Mammary epithelial cell (primary cell): ENCODE data around the gene PFKL.

ENCODE experiments used
- CTCF ChIP-seq, 2 donors: IDR thresholded peaks in 1 of 2; conservative IDR thresholded peaks in 1 of 2; 2 replicates each; pipeline ENCODE4 v1.5.1; 2011 to 2012; ENCODE audit warnings: inconsistent platforms in 2 of 2, low read length in 2 of 2, mild to moderate bottlenecking in 2 of 2, control low read depth in 1 of 2, low read depth in 1 of 2; ENCODE audit not compliant: insufficient read depth in 1 of 2; ENCODE audit errors: extremely low read depth in 1 of 2
- EZH2 ChIP-seq: IDR thresholded peaks from 2 replicates; pipeline ENCODE4 v1.6.1; 2012; ENCODE audit warnings: low read length, inconsistent platforms, borderline replicate concordance

GRCh38 chr21:44327603-44327974 lies 27.7 kb downstream of the PFKL start:
- TF ChIP-seq CTCF (conservative IDR thresholded peaks at IDR 0.05 in 1 of 2, IDR thresholded peaks at IDR 0.05 in 1 of 2; ENCODE audit: extremely low read depth in 1 of 2, insufficient read depth in 1 of 2, low read depth in 1 of 2, low read length in 2 of 2) (no peak), EZH2 (no peak)
